Calu3 (cell line): Measurements from ENCODE around the gene ZBTB6. TPM values are rescaled to one million over a fixed set of nuclear protein-coding genes. Genes with fewer than 3 reads are reported as not detected.
A peak's percentile ranks its signal among the peaks of the same experiment; 100 is the strongest.
"Not testable (repeated sequence)": the region's sequence is repeated elsewhere in the genome, so short reads cannot be mapped to it uniquely, and the experiment has no call there.

ENCODE experiments used
- BruUV-seq: library from RNA; stranded (reverse); fragments of 400-500 nt; replicated peaks from 2 replicates; lab custom pipeline; 2021; lab: Mats Ljungman, UMichigan
- CTCF ChIA-PET: fragments of 300-600 bp; sonication (Branson Sonifier 250); formaldehyde crosslinking; loops from one replicate; lab custom pipeline; 2022; ENCODE audit warnings: antibody characterized with exemption; lab: Charles Lee
- DNase-seq: peaks from one replicate; pipeline ENCODE4 v3.0.0; 2022
- H3K27ac Mint-ChIP-seq: one replicate; pipeline ENCODE4 v1.8.0; 2022; ENCODE audit warnings: mixed read lengths; ENCODE audit not compliant: unreplicated experiment
- H3K27me3 Mint-ChIP-seq: one replicate; pipeline ENCODE4 v1.8.0; 2022; ENCODE audit warnings: mixed read lengths; ENCODE audit not compliant: unreplicated experiment
- H3K36me3 Mint-ChIP-seq: one replicate; pipeline ENCODE4 v1.8.0; 2022; ENCODE audit warnings: mild to moderate bottlenecking, moderate library complexity, mixed read lengths; ENCODE audit not compliant: insufficient read depth, unreplicated experiment
- H3K4me1 Mint-ChIP-seq: one replicate; pipeline ENCODE4 v1.8.0; 2022; ENCODE audit warnings: mild to moderate bottlenecking, low read depth, mixed read lengths; ENCODE audit not compliant: unreplicated experiment
- H3K4me3 Mint-ChIP-seq: one replicate; pipeline ENCODE4 v1.8.0; 2022; ENCODE audit warnings: mild to moderate bottlenecking, low read depth, moderate library complexity, mixed read lengths; ENCODE audit not compliant: unreplicated experiment
- H3K9me3 Mint-ChIP-seq: one replicate; pipeline ENCODE4 v1.8.0; 2022; ENCODE audit warnings: low read depth, mixed read lengths; ENCODE audit not compliant: unreplicated experiment
- CTCF ChIP-seq: fragments of 200-600 bp; IDR thresholded peaks from one replicate; pipeline ENCODE4 v1.8.0; 2022; ENCODE audit warnings: antibody characterized with exemption; ENCODE audit not compliant: unreplicated experiment
- intact Hi-C: fragments of 100-400 bp; cut with micrococcal nuclease; formaldehyde crosslinking; loops from one replicate; pipeline ENCODE4 v1.10.0; 2022; ENCODE audit not compliant: unreplicated experiment
- total RNA-seq: library from RNA; stranded (reverse); gene quantifications from 2 replicates; pipeline ENCODE4 v1.2.3, GENCODE V29; 2022

Gene ZBTB6
- total RNA-seq, 1 experiment from 2014 or later: 6.3 TPM

- CTCF ChIA-PET: no interaction called here
- H3K4me1 Mint-ChIP-seq: no peaks in the 10 kb centered on the region
- intact Hi-C loops: no loop called here
- no peak for TF ChIP-seq CTCF
- H3K27me3 Mint-ChIP-seq: no peaks in the 10 kb centered on the region
- H3K4me3 Mint-ChIP-seq: no peak overlapping the region
- H3K27ac Mint-ChIP-seq: no peak overlapping the region
- no TSS peak for BruUV-seq
- H3K36me3 Mint-ChIP-seq: no peaks in the 10 kb centered on the region
- no peaks in the 10 kb centered on the region for H3K9me3 Mint-ChIP-seq
- DNase-seq: no peak
Measured at GRCh38 chr9:122923947-122924346, 10.8 kb upstream of the ZBTB6 start.

GRCh38 chr9:122922713-122923112 is 9.6 kb upstream of the ZBTB6 start:
- Mint-ChIP-seq H3K9me3 (no peaks in the 10 kb centered on the region), H3K4me3 (no peak overlapping the region), H3K27me3 (no peaks in the 10 kb centered on the region), H3K27ac (no peak overlapping the region), H3K36me3 (no peaks in the 10 kb centered on the region), H3K4me1 (no peaks in the 10 kb centered on the region)
- TF ChIP-seq CTCF: no peak
- intact Hi-C loops: no loop called here
- no TSS peak for BruUV-seq
- no peak for DNase-seq
- CTCF ChIA-PET: no interaction called here

- H3K27me3 Mint-ChIP-seq: no peaks in the 10 kb centered on the region
Measured at GRCh38 chr9:122918310-122918709, 5.2 kb upstream of the ZBTB6 start.

GRCh38 chr9:122912671-122912963 is 506 bp downstream of the ZBTB6 start:
- BruUV-seq: TSS peak; percentile 58
- CTCF ChIA-PET: interaction anchor here (0.7 kb wide), 2 partner anchors 14 to 817 kb away, joined by 3 read pairs; no protein-coding TSS in a partner anchor

More at GRCh38 chr9:122918310-122918709, 5.2 kb upstream of the ZBTB6 start:
- no TSS peak for BruUV-seq
- Mint-ChIP-seq H3K36me3 (peaks cover 7% of the 10 kb centered on the region), H3K27ac (no peak overlapping the region), H3K9me3 (no peaks in the 10 kb centered on the region), H3K4me1 (no peaks in the 10 kb centered on the region), H3K4me3 (no peak overlapping the region)
- no peak for TF ChIP-seq CTCF
- CTCF ChIA-PET: no interaction called here
- intact Hi-C loops: no loop called here
- DNase-seq: no peak

GRCh38 chr9:122906122-122906521 is 7.0 kb downstream of the ZBTB6 start:
- peaks cover 20% of the 10 kb centered on the region for H3K36me3 Mint-ChIP-seq
- intact Hi-C loops: not testable (repeated sequence)

More at GRCh38 chr9:122912671-122912963, 506 bp downstream of the ZBTB6 start:
- peak overlapping the region; percentile 95 for H3K27ac Mint-ChIP-seq
- intact Hi-C loops: loop anchor here (5.0 kb wide), 1 partner anchor 80 kb away; no protein-coding TSS in a partner anchor
- H3K4me3 Mint-ChIP-seq: peak overlapping the region; percentile 92
- no peak for DNase-seq
- no peaks in the 10 kb centered on the region for H3K9me3 Mint-ChIP-seq
- peaks cover 16% of the 10 kb centered on the region for H3K4me1 Mint-ChIP-seq
- TF ChIP-seq CTCF: no peak
- H3K27me3 Mint-ChIP-seq: no peaks in the 10 kb centered on the region
- H3K36me3 Mint-ChIP-seq: peaks cover 30% of the 10 kb centered on the region

More at GRCh38 chr9:122906122-122906521, 7.0 kb downstream of the ZBTB6 start:
- H3K4me3 Mint-ChIP-seq, CTCF ChIA-PET, H3K27me3 Mint-ChIP-seq, H3K9me3 Mint-ChIP-seq, H3K27ac Mint-ChIP-seq, BruUV-seq, H3K4me1 Mint-ChIP-seq, DNase-seq: not testable (repeated sequence)
